ENCODE measurements around the gene LMO4.

The LMO4 gene

GRCh38 chr1:87328272-87329050, at the start of gene LMO4:
Gene LMO4, plus strand, starts transcription at chr1:87328880. Its CDS starts 3,136 bp downstream, at chr1:87332016.
- DNase-seq = peak; percentile 82 to 83

GRCh38 chr1:87279536-87279875, 49.2 kb upstream of the LMO4 start:
- no peak for DNase-seq

- no peak for DNase-seq
Observed at GRCh38 chr1:87279966-87280535, 48.6 kb upstream of the LMO4 start.

- no peak for DNase-seq
Observed at GRCh38 chr1:87284456-87285240, 44.0 kb upstream of the LMO4 start.

- no peak for DNase-seq
Observed at GRCh38 chr1:87291107-87291506, 37.6 kb upstream of the LMO4 start.

GRCh38 chr1:87292684-87293493, 35.8 kb upstream of the LMO4 start:
- DNase-seq = peak; percentile 62 to 71

GRCh38 chr1:87294633-87295032, 34.0 kb upstream of the LMO4 start:
- no peak for DNase-seq

- DNase-seq = no peak
Observed at GRCh38 chr1:87295445-87296110, 33.1 kb upstream of the LMO4 start.

- DNase-seq = no peak
Observed at GRCh38 chr1:87296206-87296605, 32.5 kb upstream of the LMO4 start.

- no peak for DNase-seq
Observed at GRCh38 chr1:87299661-87300060, 29.0 kb upstream of the LMO4 start.

GRCh38 chr1:87300628-87301027, 28.1 kb upstream of the LMO4 start:
- no peak for DNase-seq

- DNase-seq = no peak
Observed at GRCh38 chr1:87305151-87305550, 23.5 kb upstream of the LMO4 start.

- DNase-seq = no peak
Observed at GRCh38 chr1:87305762-87306161, 22.9 kb upstream of the LMO4 start.

GRCh38 chr1:87307306-87307705, 21.4 kb upstream of the LMO4 start:
- no peak for DNase-seq

- DNase-seq = no peak
Observed at GRCh38 chr1:87307931-87308330, 20.7 kb upstream of the LMO4 start.

- no peak for DNase-seq
Observed at GRCh38 chr1:87314091-87314490, 14.6 kb upstream of the LMO4 start.

- no peak for DNase-seq
Observed at GRCh38 chr1:87318056-87318650, 10.5 kb upstream of the LMO4 start.

GRCh38 chr1:87318806-87319205, 9.9 kb upstream of the LMO4 start:
- no peak for DNase-seq

GRCh38 chr1:87325982-87326738, 2.5 kb upstream of the LMO4 start:
- peak in 1 of 2 donors; percentile 43 for DNase-seq

GRCh38 chr1:87327376-87328271, 1.1 kb upstream of the LMO4 start:
- no peak for DNase-seq

Measured in stimulated activated CD4-positive, alpha-beta T cell treated with anti-CD3 and anti-CD28 coated beads, Interleukin-2, amount 100 ng/mL, for 24 hours (primary cell).